ENCODE results near the gene THSD4.

- TF ChIP-seq CTCF (conservative IDR thresholded peaks at IDR 0.05; ENCODE audit: low read length) = no peak
- no peak for TF ChIP-seq EZH2phosphoT487 (IDR thresholded peaks at IDR 0.05; ENCODE audit: borderline replicate concordance, low read depth, low read length)
Observed at GRCh38 chr15:71660501-71660900, 545.2 kb downstream of the THSD4 start.
